WTC11 (cell line): Measurements from ENCODE around the gene STIP1.

Experiments used
- CREB1 ChIP-seq: sonication (generic); formaldehyde crosslinking; IDR thresholded peaks from 2 replicates; pipeline ENCODE4 v1.8.0; 2023; ENCODE audit warnings: mild to moderate bottlenecking, missing genetic modification reagents
- HMGXB4 ChIP-seq: sonication (generic); formaldehyde crosslinking; IDR thresholded peaks from 2 replicates; pipeline ENCODE4 v1.8.1; 2023; ENCODE audit warnings: mild to moderate bottlenecking, moderate library complexity, missing genetic modification reagents
- RELA ChIP-seq: sonication (generic); formaldehyde crosslinking; IDR thresholded peaks from 2 replicates; pipeline ENCODE4 v1.8.1; 2022; ENCODE audit warnings: missing genetic modification reagents, mild to moderate bottlenecking, borderline replicate concordance
- TF ChIP-seq, protein P1 (sequence below): fragments of 200-600 bp; IDR thresholded peaks from 2 replicates; pipeline ENCODE4 v1.8.0; 2022; ENCODE audit warnings: antibody characterized with exemption

GRCh38 chr11:64226507-64227051 is 40.6 kb downstream of the STIP1 start:
- TF ChIP-seq, protein P1, sequence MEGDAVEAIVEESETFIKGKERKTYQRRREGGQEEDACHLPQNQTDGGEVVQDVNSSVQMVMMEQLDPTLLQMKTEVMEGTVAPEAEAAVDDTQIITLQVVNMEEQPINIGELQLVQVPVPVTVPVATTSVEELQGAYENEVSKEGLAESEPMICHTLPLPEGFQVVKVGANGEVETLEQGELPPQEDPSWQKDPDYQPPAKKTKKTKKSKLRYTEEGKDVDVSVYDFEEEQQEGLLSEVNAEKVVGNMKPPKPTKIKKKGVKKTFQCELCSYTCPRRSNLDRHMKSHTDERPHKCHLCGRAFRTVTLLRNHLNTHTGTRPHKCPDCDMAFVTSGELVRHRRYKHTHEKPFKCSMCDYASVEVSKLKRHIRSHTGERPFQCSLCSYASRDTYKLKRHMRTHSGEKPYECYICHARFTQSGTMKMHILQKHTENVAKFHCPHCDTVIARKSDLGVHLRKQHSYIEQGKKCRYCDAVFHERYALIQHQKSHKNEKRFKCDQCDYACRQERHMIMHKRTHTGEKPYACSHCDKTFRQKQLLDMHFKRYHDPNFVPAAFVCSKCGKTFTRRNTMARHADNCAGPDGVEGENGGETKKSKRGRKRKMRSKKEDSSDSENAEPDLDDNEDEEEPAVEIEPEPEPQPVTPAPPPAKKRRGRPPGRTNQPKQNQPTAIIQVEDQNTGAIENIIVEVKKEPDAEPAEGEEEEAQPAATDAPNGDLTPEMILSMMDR, result no peak
- TF ChIP-seq HMGXB4 (no peak), CREB1 (CRISPR knock-in tag) (no peak), RELA (CRISPR knock-in tag) (no peak)
